ENCODE data around the gene STXBP5L. TPM values are rescaled to one million over a fixed set of nuclear protein-coding genes. Genes with fewer than 3 reads are reported as not detected.
A peak's percentile ranks its signal among the peaks of the same experiment; 100 is the strongest.
"Not testable (repeated sequence)": the region's sequence is repeated elsewhere in the genome, so short reads cannot be mapped to it uniquely, and the experiment has no call there.

Gene STXBP5L
- total RNA-seq, result 0.35 TPM

DNA sequence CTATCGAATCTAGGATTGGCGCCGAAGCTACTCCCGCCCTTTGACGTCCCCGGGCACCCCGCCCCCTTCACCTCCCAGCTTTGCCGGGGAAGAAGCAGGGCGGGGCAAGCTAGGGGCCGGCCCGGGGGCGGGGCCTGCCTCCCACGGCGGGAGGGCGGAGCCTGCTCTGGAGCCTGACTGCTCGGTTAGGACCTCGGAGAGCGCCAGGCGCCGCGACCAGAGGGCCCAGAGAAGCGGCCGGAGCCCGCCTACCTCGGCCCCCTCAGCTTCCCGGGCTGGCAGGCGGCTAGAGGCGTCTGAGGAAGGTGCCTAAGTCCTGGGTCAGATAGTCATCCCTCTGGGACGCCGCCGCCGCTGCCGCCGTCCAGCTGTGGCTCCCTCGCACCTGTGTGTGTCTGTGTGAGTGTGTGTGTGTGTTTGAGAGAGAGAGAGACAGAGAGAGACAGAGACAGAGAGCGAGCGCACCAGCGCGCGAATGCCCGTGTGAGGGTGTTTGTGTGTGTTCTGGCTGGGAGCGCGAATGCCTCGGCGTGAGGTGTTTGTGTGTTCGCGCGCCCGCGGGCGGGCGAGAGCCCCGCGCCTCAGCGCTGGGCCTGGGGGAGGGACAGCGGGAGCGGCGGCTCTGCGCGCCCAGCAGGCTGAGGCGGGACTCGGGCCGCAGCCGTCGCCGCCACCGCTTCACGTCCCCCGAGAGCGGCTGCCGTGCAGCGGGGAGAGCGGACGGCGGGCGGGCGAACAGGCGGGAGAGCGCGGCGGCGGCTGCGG lies at the start of gene STXBP5L:
Gene STXBP5L (plus strand): TSS at position 176 of the 765 bp plus-strand sequence. CDS start 1,374 bp downstream, outside the sequence.
- peak; percentile 44 for DNase-seq (ENCODE audit: low spot score)

DNA sequence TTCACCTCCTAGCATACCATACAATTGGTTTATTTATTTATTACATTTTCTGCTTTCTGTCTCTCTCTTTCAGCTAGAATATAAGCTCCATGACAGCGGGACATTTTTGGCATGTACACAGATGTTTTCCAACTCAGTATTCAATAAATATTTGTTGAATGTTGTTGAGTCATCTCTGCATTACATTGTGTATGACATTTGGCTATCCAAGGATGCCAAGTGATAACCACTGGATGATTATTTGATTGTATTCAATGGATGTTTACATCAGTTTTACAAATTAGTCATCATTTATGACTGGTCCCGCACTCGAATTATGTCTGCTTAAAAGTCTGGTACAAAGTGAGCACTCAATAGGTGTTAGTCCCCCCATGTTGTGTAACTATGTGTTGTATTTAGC lies 49.5 kb upstream of the STXBP5L start:
- DNase-seq (ENCODE audit: low spot score), result no peak

DNA sequence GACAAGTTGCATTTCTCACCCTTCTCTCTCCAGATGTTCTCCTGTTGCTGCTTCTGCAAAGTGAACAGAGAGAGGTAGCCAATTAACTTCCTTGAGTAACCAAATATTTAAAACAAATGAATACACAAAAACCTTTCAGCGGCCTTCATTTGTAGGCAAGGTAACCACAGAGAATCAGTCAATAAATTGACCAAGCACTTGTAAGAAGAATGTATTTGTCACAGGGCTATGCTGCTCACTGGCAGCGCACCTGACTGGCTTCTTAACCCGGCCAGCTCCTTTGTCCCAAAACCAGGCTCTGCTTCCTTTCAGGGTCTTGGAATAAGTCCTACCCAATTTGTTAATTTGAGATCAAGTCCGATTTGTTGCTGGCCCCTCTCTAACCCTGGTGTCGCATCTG lies 43.5 kb upstream of the STXBP5L start:
- DNase-seq (ENCODE audit: low spot score), result no peak

DNA sequence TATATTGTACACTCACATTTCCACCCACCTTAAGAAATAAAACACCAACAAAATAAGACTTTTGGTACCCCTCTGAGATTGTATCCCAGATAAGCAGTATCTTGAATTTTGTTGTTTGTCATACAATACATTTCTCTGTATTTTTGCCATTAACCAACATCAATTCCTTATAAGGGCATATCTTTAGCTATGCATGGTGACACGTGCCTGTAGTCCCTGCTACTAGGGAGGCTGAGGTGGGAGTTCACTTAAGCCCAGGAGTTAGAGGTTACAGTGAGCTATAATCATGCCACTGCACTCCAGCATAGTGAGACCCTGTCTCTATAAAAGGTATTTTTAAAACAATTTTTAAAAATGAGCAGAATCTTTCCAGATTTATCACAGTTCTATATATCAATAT lies 32.5 kb upstream of the STXBP5L start:
- no peak for DNase-seq (ENCODE audit: low spot score)

DNA sequence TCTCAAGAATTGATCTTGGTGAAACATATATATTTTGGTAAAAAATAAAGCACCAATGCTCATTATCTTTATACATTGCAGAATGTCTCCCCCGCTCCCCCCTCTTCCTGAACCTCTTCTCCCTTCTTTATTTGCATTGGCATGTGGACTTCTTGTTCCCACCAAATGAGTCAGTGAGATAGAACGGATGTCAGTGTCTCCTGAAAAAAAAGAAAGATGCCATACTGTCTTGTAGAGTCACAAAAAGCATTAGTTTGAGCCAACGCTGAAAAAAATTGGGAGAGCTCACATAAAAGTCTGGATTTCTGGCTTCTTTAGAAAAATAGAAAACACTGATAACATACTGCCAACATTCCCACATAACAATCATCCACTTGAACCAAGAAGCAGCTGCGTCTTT lies 32.0 kb upstream of the STXBP5L start:
- no peak for DNase-seq (ENCODE audit: low spot score)

DNA sequence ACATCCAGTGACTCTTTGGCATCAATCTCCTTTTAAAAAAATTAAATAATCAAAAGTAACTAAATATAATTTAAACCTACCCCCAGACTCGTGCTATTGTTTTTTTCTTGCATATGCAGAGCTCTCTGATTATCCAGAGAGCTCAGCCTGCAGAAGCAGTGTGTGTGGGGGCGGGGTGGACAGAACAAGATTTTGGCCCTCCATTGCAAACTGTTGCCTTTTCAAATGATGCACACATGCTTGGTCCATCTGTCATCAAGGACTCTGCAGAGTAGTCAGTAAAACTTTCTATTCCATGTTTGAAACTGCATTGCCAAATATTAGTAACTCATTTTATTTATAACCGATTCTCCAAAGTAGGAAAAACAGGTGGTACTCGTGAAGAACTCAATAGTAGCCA lies 28.6 kb upstream of the STXBP5L start:
- DNase-seq (ENCODE audit: low spot score), result no peak

DNA sequence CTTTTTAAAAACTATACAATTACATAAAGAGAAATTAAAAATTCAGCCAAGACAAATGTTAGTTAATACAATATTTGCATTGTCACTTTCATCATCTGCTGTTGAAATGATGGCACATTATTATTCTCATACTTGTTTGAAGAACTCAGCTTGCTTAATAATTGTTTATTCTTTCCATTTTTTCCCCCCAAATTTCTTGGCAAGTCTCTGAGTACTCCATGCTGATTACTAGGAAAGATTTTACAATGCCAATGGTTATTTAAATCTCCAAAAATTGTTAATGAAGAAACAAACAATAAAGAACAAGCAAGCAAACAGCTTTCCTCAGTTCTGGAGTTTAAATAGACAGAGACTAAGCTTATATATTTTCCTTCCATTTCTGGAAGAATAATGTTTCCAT lies 15.1 kb upstream of the STXBP5L start:
- DNase-seq (ENCODE audit: low spot score), result no peak

DNA sequence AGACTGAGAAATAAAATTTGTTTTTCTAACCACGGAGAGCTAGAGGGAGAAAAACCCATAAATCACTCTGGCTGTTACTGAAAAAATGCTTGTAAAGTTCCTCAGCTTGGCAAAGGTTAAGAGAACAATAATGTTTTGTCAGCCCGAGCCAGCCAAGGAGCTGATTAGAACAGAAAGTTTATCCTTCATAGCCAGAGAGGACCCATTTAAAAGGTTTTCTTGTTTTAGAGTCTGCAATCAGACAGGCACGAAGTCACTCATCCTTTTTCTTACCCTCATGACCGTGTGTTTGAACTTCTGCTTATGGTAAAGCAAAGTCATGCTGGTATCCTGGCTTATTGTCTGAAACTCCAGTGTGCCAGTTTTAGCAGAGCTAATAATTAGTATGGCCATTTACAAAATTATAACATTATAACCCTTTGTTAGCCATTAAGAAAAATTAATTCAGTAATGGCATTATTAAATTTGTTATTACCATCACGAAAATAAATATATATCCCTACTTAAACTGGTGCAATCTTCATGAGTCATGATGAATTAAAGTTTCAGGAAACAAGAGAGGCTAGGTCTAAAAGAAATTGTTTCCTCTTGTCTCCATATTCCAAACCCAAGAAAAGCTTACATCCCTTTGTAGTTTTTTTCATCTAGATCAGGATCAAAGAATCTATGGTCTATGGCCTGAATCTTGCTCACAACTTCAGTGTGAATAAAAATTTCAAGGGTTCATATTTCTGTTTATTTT lies 13.5 kb upstream of the STXBP5L start:
- no peak for DNase-seq (ENCODE audit: low spot score)

DNA sequence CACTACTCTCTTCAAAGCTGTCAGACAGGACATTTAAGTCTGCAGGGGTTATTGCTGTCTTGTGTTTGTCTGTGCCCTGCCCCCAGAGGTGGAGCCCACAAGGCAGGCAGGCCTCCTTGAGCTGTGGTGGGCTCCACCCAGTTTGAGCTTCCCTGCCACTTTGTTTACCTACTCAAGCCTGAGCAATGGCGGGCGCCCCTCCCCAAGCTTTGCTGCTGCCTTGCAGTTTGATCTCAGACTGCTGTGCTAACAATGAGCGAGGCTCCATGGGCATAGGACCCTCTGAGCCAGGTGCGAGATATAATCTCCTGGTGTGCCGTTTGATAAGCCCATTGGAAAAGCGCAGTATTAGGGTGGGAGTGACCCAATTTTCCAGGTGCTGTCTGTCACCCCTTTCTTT lies 6.3 kb upstream of the STXBP5L start:
- not testable (repeated sequence) for DNase-seq (ENCODE audit: low spot score)

DNA sequence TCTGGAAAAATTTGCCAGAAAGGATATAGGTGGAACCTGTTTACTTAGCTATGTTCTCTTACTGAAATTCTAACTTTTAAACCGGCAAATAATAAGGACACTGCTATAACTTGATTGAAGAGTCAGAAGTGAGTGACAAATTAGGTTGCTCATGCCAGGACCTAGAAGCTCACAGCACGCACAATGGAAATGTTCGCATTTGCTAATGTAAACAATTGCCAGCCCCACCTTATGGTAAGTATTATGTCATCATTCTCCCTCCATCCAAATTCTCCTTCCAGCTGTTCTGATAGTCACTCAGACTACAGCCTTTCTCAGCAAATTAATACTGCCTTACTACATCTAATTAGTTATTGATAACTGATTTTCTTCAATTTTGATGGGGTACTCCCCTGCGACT lies 4.8 kb upstream of the STXBP5L start:
- DNase-seq (ENCODE audit: low spot score), result no peak

DNA sequence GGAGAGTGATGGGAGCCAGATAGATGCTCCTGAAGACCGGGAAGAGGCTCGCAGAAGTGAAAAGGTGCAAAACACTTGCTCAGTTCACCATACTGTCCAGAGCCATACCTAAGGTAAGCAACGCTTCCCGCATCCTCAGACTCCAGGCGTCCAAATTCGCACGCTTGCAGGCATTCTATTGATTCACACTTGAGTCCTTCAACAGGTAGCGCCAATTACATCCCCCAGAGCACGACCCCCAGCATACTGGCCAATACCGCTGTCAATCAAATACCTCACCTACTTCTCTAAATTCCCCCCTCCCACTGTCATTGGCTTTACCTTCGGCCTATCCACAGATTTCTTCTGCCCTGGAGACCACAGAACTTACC lies 361 bp upstream of the STXBP5L start:
- DNase-seq (ENCODE audit: low spot score), result no peak

DNA sequence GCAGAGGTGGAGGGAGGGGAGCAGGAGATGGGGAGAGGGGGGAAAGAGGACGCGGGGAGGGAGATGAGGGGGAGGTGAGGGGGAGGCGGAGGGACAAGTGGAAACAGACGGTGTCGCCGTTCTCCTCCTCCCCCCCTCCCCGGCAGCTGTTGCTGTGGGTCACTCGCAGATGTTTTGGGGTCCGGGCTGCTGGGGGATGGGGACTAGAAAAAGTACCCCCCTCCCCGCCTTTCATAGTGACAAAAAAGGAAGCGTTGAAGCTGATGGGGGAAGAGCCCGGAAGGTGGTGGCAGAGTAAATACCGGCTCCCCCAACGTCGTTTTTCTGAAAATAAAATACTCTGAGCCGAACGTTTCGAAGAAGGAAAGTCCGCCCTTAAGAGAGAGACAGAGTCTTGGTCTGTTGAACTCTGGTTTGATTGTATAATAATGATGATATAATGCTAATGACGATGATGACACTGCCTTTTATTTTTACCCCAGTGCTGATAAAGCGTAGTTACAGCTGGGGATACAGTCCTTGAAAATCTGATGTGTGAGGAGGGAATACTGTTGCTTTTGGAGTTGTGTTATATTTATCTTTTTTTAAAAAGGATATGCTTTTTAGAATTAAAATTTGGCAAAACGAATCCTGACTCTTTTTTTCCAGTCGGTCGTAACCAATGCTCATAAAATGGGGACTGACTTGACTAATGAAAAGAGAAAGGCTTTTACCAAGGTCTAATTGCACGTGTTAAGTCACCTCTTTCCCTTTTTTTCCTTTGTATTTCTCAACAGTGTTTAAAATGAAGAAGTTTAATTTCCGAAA lies 993 bp downstream of the STXBP5L start:
- DNase-seq (ENCODE audit: low spot score), result no peak

DNA sequence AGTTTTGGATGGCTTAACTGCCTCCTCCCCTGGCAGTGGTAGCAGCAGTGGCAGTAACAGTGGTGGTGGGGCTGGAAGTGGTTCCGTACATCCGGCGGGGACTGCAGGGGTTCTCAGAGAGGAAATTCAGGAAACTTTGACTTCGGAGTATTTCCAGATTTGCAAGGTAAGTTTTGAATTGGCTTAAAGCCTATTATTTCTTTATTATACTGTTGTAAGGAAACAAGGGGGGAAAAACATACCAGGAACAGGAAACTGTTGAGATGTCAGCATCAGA lies 1.5 kb downstream of the STXBP5L start:
- DNase-seq (ENCODE audit: low spot score), result no peak

DNA sequence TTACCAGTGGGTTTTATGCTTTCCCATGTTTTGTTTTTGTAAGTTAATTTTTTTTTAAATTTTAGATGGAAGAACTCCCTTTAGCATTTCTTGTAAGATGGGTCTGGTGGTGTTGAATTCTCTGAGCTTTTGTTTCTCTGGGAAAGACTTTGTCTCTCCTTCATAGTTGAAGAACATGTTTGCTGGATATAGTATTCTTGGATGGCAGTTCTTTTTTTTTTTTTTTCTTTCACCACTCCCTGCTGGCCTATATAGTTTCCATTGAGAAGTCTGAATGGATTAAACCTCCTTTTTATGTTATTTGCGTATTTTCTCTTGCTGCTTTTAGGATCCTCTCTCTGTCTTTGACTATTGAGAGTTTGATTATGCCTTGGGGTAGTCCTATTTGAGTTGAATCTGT lies 18.1 kb downstream of the STXBP5L start:
- no peak for DNase-seq (ENCODE audit: low spot score)

DNA sequence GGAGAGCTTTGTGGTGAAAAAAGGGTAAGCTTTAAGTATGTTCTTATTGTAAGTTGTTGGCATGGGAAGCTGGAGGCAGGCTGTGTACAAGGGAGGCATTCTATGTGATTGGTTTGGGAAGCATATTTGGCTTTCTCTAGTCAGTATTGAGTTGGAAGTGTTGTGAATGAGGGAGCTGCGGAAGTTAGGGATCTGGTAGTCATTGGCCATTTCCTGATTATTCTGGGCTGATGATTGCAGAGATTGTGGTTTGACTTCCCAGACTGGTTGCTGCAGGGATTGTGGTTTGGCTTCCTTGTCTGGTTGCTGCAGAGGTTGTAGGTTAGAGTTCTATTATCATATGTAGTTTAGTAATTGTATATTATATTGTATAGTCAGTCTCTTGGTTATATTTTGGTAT lies 21.0 kb downstream of the STXBP5L start:
- no peak for DNase-seq (ENCODE audit: low spot score)

DNA sequence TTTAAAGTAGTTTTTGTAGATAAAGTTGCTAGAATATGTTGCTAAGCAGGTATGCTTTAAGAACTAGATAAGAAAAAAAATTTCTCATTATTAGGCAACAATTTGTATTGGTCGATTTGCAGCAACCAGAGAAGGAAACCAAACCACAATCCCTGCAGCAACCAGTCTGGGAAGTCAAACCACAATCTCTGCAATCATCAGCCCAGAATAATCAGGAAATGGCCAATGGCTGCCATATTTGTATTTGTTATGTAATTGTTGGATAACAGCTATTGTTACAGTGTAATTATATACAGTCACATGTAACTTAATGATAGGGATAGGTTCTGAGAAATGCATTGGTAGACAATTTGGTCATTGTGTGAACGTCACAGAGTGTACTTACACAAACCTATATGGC lies 23.6 kb downstream of the STXBP5L start:
- DNase-seq (ENCODE audit: low spot score), result no peak

DNA sequence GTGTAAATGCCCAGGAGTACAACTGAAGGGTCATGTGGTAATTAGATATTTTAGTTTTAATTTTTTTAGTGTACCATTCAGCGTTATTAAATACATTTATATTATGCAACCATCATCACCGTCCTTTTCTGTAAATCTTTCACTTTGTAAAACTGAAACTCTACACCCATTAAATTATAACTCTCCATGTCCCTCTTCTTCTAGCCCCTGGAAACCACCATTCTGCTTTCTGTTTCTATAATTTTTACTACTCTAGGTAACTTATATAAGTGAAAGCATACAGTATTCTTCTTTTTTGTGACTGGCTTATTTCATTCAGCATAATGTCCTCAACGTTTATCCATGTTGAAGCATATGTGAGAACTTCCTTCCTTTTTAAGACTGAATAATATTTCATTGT lies 48.1 kb downstream of the STXBP5L start:
- no peak for DNase-seq (ENCODE audit: low spot score)

DNA sequence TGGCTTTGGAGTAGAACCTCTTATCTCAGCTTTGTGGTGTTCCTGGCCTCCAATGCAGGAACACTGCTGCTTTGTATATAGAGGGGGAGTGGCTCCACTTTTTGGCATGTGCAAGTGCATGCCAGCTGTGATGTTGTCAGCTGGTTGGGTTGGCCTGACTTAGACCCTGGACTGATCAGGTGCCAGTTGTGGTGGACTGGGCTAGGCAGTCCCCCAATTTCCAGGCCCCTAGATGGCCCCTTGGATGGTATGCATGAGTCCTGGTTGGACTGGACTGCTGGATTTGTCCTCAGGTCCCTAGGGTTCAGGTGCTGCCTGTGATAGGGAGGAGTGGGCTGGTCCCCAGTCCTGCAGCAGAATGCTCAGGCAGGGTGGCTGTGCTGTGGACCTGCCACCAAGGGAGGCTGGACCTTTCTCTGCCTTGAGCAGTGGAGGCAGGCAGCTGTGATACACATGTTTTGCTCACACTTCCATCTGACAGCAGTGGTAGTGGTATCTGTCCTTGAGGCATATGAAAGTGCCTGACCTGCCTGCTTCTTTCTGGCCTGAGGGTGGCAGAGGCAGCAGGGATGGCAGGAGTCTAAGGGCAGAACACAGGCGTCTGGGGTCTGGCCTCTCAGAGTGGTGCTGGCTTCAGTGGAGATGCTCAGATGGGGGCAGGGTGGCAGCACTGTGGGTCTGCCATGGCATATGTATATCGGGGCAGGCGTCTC lies 74.8 kb downstream of the STXBP5L start:
- DNase-seq (ENCODE audit: low spot score), result no peak

DNA sequence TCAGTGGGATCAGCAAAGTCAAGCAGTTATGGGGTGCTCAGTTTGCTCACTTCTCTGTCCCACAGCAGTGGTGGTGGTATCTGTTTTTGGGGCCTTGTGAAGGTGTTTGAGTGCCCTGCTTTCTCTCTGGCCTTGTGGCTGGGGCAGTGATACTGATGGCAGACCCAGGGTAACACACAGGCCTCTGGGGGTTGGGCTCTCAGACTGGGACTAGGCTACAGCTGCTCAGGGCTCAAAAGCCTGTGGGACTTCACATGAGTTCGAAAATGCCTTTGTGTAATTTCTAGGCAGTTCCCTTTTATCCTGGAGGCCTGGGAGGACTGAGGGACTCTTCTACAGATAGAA lies 75.3 kb downstream of the STXBP5L start:
- no peak for DNase-seq (ENCODE audit: low spot score)

DNA sequence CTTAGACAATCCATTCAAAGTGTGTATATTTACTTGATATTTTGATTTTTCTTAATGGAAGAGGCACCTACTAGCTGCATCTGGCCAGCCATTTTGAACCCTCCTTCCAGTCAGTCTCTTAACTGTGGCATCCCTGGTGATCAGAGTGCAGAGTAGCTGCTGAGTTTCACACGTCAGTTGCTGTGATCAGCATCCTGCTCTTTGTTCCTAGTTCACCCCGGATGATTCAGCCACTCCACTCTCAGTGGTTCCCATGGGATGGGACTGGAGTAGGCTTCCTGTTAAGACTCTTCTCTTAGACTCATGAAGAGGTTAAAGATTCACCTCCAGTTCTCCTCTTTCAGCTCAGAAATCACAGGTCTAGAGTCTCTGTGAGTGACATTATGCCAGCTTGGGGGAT lies 75.8 kb downstream of the STXBP5L start:
- DNase-seq (ENCODE audit: low spot score), result no peak

DNA sequence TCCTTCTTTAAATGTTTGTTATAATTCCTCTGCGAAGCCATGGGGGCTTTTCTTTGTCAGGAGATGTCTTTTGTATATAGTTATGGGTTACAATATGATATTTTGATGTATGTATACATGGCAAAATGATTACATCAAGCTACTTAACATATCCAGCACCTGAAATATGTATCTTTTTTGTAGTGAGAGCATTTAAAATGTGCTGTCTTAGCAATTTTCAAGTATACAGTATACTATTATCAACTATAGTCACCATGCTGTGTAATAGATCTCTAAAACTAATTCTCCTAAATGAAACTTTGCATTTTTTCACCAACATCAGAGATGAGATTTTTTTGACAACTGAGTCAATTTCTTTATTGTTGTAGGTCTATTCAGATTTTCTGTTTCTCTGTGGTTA lies 77.2 kb downstream of the STXBP5L start:
- no peak for DNase-seq (ENCODE audit: low spot score)

DNA sequence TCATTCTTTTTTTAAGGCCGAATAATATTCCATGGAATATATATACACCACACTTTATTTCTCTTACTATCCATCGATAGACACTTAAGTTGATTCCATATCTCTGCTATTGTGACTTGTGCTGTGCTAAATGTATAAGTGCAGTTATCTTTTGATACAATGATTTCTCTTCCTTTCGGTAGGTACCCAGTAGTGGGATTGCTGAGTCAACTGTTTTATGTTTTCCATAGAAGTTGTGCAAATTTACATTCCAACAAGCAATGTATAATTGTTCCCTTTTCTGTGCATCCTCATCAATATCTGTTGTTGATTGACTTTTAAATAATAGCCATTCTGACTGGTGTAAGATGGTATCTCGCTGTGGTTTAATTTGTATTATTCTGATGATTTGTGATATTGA lies 81.0 kb downstream of the STXBP5L start:
- DNase-seq (ENCODE audit: low spot score), result no peak

All from mucosa of gallbladder (tissue), 1 donor.